Tibial artery (tissue), 4 donors: Measurements from ENCODE around the gene FBXO27.

Experiments used
- DNase-seq, 2 donors: peaks; one replicate each; pipeline ENCODE4 v3.0.0-alpha.2; 2019
- H3K27ac ChIP-seq, 2 donors: fragments of 200-600 bp; sonication (generic) in 1 of 2; 1 replicate in 1 of 2; 2 replicates in 1 of 2; pipeline ENCODE4 v1.5.1; 2018 to 2019; ENCODE audit warnings: mild to moderate bottlenecking in 1 of 2
- H3K27me3 ChIP-seq, 2 donors: fragments of 200-600 bp; sonication (generic) in 1 of 2; one replicate each; pipeline versions ENCODE4 v1.5.1 to v1.6.0; 2016 to 2019
- H3K36me3 ChIP-seq, 3 donors: fragments of 200-600 bp; sonication (generic) in 2 of 3; one replicate each; pipeline ENCODE4 v1.5.1; 2016 to 2019; ENCODE audit warnings: mild to moderate bottlenecking in 2 of 3
- H3K4me1 ChIP-seq, 4 donors: fragments of 200-600 bp; sonication (generic) in 2 of 4; 1 replicate in 3 of 4; 2 replicates in 1 of 4; pipeline ENCODE4 v1.5.1; 2016 to 2019
- H3K4me3 ChIP-seq, 2 donors: fragments of 200-600 bp; sonication (generic) in 1 of 2; 1 replicate in 1 of 2; 2 replicates in 1 of 2; pipeline ENCODE4 v1.5.1; 2018 to 2019; ENCODE audit warnings: mild to moderate bottlenecking in 2 of 2
- H3K9me3 ChIP-seq, 3 donors: fragments of 200-600 bp; sonication (generic) in 1 of 3; one replicate each; pipeline ENCODE4 v1.5.1; 2016 to 2019
- intact Hi-C: fragments of 100-400 bp; cut with DNase I; formaldehyde crosslinking; loops from one replicate; pipeline ENCODE4 v1.15.0; 2023; ENCODE audit warnings: low total_unique reads
- TF ChIP-seq, protein P1 (sequence below), 2 experiments: fragments of 200-600 bp in 1 of 2; fragments of 450-650 bp in 1 of 2; IDR thresholded peaks; one replicate each; pipeline ENCODE4 v1.5.1; 2017 to 2019; ENCODE audit warnings: antibody characterized with exemption in 2 of 2, mild to moderate bottlenecking in 1 of 2, moderate library complexity in 1 of 2

FBXO27 gene

DNA sequence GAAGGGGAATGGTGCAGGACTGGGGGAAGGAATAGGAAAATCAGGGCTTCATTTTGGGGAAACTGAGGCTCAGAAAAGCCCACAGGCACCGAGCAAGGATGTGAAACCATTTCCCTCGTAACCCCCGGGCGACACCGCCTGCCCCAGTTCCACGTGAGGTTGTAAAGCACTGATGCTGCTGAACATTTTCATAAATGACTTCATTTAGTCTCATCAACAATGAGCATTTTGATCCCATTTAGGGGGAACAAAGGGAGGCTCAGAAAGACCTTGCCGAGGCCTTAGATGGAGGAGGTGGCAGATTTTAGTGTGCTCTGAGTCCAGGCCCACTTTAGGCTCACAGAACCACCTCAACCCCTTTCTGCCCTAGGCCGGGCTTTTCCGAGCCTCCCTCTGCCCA, 20.5 kb upstream of the FBXO27 start:
- intact Hi-C loops, result no loop called here
- no peak for DNase-seq
- Histone ChIP-seq H3K27me3 (peaks cover 0 to 7% of the 10 kb centered on the region in 2 donors), H3K27ac (no peak overlapping the region), H3K4me1 (no peaks in the 10 kb centered on the region), H3K4me3 (no peak overlapping the region), H3K36me3 (no peaks in the 10 kb centered on the region), H3K9me3 (peaks cover 0 to 7% (median 5%) of the 10 kb centered on the region in 3 donors)
- TF ChIP-seq, protein P1, sequence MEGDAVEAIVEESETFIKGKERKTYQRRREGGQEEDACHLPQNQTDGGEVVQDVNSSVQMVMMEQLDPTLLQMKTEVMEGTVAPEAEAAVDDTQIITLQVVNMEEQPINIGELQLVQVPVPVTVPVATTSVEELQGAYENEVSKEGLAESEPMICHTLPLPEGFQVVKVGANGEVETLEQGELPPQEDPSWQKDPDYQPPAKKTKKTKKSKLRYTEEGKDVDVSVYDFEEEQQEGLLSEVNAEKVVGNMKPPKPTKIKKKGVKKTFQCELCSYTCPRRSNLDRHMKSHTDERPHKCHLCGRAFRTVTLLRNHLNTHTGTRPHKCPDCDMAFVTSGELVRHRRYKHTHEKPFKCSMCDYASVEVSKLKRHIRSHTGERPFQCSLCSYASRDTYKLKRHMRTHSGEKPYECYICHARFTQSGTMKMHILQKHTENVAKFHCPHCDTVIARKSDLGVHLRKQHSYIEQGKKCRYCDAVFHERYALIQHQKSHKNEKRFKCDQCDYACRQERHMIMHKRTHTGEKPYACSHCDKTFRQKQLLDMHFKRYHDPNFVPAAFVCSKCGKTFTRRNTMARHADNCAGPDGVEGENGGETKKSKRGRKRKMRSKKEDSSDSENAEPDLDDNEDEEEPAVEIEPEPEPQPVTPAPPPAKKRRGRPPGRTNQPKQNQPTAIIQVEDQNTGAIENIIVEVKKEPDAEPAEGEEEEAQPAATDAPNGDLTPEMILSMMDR (IDR thresholded peaks at IDR 0.05), result no peak

DNA sequence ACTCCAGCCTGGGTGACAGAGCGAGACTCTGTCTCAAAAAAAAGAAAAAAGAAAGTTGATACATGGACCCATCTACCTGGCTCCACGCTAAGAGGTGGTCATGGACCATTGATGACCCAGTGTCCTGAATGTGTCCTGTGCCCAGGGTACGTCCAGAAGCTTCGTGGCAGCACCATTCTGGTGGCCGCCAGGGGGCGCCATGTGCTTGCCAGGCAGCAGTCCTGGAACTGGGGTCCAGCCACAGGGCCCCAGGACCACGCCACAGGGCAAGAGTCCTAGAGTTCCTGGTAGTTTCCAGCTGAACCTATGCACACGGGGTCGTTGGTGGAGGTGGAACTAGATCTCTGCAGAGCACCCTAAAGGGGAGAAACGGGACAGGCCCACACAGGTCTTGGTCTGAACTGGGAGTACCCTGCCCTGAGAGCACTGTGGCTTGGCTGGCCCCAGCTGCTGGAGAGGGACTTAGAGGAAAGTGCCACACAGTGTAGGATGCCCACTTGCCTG, 19.9 kb upstream of the FBXO27 start:
- intact Hi-C loops, result no loop called here
- Histone ChIP-seq H3K36me3 (no peaks in the 10 kb centered on the region), H3K9me3 (peaks cover 0 to 7% (median 5%) of the 10 kb centered on the region in 3 donors), H3K4me3 (no peak overlapping the region), H3K27me3 (peaks cover 0 to 7% of the 10 kb centered on the region in 2 donors), H3K4me1 (no peaks in the 10 kb centered on the region), H3K27ac (no peak overlapping the region)
- peak in 1 of 2 donors; percentile 33 for DNase-seq
- TF ChIP-seq, protein P1 (IDR thresholded peaks at IDR 0.05), result peak; percentile 54 to 71

DNA sequence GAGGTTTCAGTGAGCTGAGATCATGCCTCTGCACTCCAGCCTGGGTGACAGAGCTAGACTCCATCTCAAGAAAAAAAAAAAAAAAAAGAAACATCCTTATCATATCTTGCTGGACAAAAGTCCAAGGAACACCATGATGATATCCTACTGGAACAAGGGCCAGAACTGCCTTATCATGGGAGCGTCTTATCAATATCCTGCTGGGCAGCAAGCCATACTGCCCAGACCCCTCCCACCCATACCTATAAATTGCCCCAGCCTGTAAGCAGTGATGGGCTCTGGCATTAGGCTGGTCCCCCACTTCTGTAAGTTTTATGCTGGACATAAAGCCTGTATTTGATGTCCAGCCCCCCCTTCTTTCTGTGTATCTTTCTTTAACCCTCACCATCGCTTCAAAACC, 14.7 kb upstream of the FBXO27 start:
- no peak overlapping the region for H3K27ac ChIP-seq
- peaks cover 0 to 10% of the 10 kb centered on the region in 2 donors for H3K27me3 ChIP-seq
- no peak overlapping the region for H3K4me3 ChIP-seq
- TF ChIP-seq, protein P1 (IDR thresholded peaks at IDR 0.05), result no peak
- no peaks in the 10 kb centered on the region for H3K36me3 ChIP-seq
- H3K4me1 ChIP-seq, result no peaks in the 10 kb centered on the region
- no peaks in the 10 kb centered on the region for H3K9me3 ChIP-seq
- no peak for DNase-seq
- intact Hi-C loops, result no loop called here

DNA sequence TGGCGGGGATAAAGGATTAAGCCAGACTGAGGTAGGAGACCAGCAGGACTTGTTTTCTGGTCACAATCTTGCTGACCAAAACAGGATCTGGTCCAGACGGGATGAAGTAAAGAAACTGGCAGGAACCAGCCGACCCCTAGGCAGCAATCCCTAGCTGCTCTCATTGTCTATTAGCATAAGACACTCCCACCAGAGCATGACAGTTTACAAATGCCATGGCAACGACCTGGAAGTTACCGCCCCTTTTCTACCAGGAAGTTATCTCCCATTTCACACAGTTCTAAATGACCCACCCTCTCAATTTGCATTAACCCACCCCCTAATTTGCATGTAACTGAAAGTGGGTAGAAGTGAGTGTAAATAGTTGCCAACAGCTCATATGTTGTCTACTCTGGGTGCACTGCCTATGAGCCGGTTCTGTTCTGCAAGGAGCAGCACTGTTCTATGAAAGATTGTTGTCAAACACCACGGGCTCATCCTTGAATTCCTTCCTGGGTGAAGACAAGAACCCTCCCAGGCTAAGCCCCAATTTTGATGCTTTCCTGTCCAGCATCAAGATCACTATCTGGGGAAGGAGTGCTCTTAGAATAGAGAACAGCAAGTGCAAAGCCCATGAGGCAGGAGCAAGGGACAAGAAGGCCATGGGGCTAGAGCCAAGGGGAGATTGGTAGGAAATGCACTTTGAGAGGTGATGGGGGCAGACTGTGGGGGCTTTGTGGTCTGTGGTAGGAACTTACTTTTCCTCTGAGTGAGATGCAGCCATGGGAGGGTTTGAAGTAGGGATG, 13.9 kb upstream of the FBXO27 start:
- H3K27ac ChIP-seq, result no peak overlapping the region
- intact Hi-C loops, result no loop called here
- peaks cover 0 to 7% of the 10 kb centered on the region in 2 donors for H3K27me3 ChIP-seq
- no peak for DNase-seq
- H3K4me3 ChIP-seq, result no peak overlapping the region
- TF ChIP-seq, protein P1 (IDR thresholded peaks at IDR 0.05), result no peak
- no peaks in the 10 kb centered on the region for H3K36me3 ChIP-seq
- no peaks in the 10 kb centered on the region for H3K4me1 ChIP-seq
- H3K9me3 ChIP-seq, result no peaks in the 10 kb centered on the region

DNA sequence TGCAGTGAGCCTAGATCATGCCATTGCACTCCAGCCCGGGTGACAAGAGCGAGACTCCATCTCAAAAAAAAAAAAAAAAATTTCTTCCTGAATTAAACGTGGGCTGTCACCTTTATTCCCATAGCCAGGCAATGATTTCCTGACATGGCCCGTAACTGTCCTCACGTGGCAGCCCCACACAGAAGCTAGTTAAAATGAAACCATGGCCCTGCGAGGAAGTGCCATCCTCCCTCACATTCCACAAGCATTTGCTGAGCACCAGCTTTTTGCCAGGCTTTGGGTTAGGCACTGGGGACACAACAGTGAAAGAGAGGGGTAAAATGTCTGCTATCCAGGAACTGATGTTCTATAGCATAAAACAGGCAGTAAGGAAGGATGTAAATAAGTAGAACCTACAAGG, 13.2 kb upstream of the FBXO27 start:
- Histone ChIP-seq H3K27me3 (peaks cover 0 to 7% of the 10 kb centered on the region in 2 donors), H3K4me1 (no peaks in the 10 kb centered on the region), H3K9me3 (no peaks in the 10 kb centered on the region), H3K4me3 (no peak overlapping the region), H3K36me3 (no peaks in the 10 kb centered on the region), H3K27ac (no peak overlapping the region)
- no peak for DNase-seq
- intact Hi-C loops, result no loop called here
- TF ChIP-seq, protein P1 (IDR thresholded peaks at IDR 0.05), result no peak
